GM12874 (cell line): Measurements from ENCODE around the gene HIVEP1.

Experiments
- CTCF ChIP-seq: IDR thresholded peaks from 2 replicates; pipeline ENCODE4 v1.5.1; 2011; ENCODE audit warnings: low read depth, mild to moderate bottlenecking, control low read depth, low read length, moderate library complexity; ENCODE audit not compliant: insufficient read depth

HIVEP1 gene

GRCh38 chr6:12208190-12208589 is 196.1 kb downstream of the HIVEP1 start:
- TF ChIP-seq CTCF: no peak

GRCh38 chr6:12208673-12209072 is 196.6 kb downstream of the HIVEP1 start:
- TF ChIP-seq CTCF: no peak
